IPS-18a (cell line): ENCODE data around the gene EXOC3L1.

Source experiments
- H3K27ac ChIP-seq: one replicate; pipeline ENCODE4 v1.5.1; 2013; ENCODE audit warnings: low read length
- H3K27me3 ChIP-seq: one replicate; pipeline ENCODE4 v1.6.1; 2013; ENCODE audit warnings: mild to moderate bottlenecking, low read length; ENCODE audit not compliant: control insufficient read depth, insufficient read depth
- H3K36me3 ChIP-seq: one replicate; pipeline ENCODE4 v1.6.1; 2013; ENCODE audit warnings: low read depth, low read length; ENCODE audit not compliant: control insufficient read depth
- H3K4me1 ChIP-seq: one replicate; pipeline ENCODE4 v1.6.1; 2013; ENCODE audit warnings: low read depth, low read length; ENCODE audit not compliant: control insufficient read depth
- H3K4me3 ChIP-seq: one replicate; pipeline ENCODE4 v1.5.1; 2013; ENCODE audit warnings: low read length
- H3K9ac ChIP-seq: one replicate; pipeline ENCODE4 v1.6.1; 2013; ENCODE audit warnings: mild to moderate bottlenecking, low read length, moderate library complexity
- H3K9me3 ChIP-seq: one replicate; pipeline ENCODE4 v1.6.1; 2013; ENCODE audit warnings: low read depth, low read length; ENCODE audit not compliant: control insufficient read depth

Gene EXOC3L1

GRCh38 chr16:67212766-67213165, 22.8 kb upstream of the EXOC3L1 start:
- Histone ChIP-seq H3K9me3 (no peaks in the 10 kb centered on the region), H3K4me1 (no peaks in the 10 kb centered on the region), H3K4me3 (no peak overlapping the region), H3K27ac (no peak overlapping the region), H3K9ac (no peak overlapping the region), H3K36me3 (no peaks in the 10 kb centered on the region), H3K27me3 (peaks cover 5% of the 10 kb centered on the region)

GRCh38 chr16:67211674-67212073, 21.7 kb upstream of the EXOC3L1 start:
- Histone ChIP-seq H3K4me3 (no peak overlapping the region), H3K4me1 (no peaks in the 10 kb centered on the region), H3K27ac (no peak overlapping the region), H3K27me3 (peaks cover 5% of the 10 kb centered on the region), H3K9me3 (no peaks in the 10 kb centered on the region), H3K36me3 (no peaks in the 10 kb centered on the region), H3K9ac (no peak overlapping the region)

- H3K9ac ChIP-seq, result no peak overlapping the region
- no peaks in the 10 kb centered on the region for H3K4me1 ChIP-seq
- no peaks in the 10 kb centered on the region for H3K9me3 ChIP-seq
- H3K27ac ChIP-seq, result no peak overlapping the region
- no peaks in the 10 kb centered on the region for H3K36me3 ChIP-seq
- H3K27me3 ChIP-seq, result peaks cover 5% of the 10 kb centered on the region
- no peak overlapping the region for H3K4me3 ChIP-seq
These were observed 20.4 kb upstream of the EXOC3L1 start for GRCh38 chr16:67210069-67210937.

- Histone ChIP-seq H3K27ac (no peak overlapping the region), H3K4me3 (no peak overlapping the region), H3K9ac (no peak overlapping the region), H3K9me3 (no peaks in the 10 kb centered on the region), H3K4me1 (no peaks in the 10 kb centered on the region), H3K36me3 (no peaks in the 10 kb centered on the region), H3K27me3 (peaks cover 5% of the 10 kb centered on the region)
These were observed 19.6 kb upstream of the EXOC3L1 start for GRCh38 chr16:67209565-67209964.

GRCh38 chr16:67208154-67208896, 18.4 kb upstream of the EXOC3L1 start:
- no peak overlapping the region for H3K9ac ChIP-seq
- peaks cover 5% of the 10 kb centered on the region for H3K27me3 ChIP-seq
- H3K4me1 ChIP-seq, result no peaks in the 10 kb centered on the region
- H3K27ac ChIP-seq, result no peak overlapping the region
- H3K4me3 ChIP-seq, result no peak overlapping the region
- H3K9me3 ChIP-seq, result no peaks in the 10 kb centered on the region
- H3K36me3 ChIP-seq, result peaks cover 7% of the 10 kb centered on the region

- H3K9ac ChIP-seq, result no peak overlapping the region
- no peaks in the 10 kb centered on the region for H3K27me3 ChIP-seq
- H3K9me3 ChIP-seq, result no peaks in the 10 kb centered on the region
- no peaks in the 10 kb centered on the region for H3K4me1 ChIP-seq
- no peak overlapping the region for H3K4me3 ChIP-seq
- H3K27ac ChIP-seq, result no peak overlapping the region
- H3K36me3 ChIP-seq, result peaks cover 7% of the 10 kb centered on the region
These were observed 17.5 kb upstream of the EXOC3L1 start for GRCh38 chr16:67207249-67208091.

GRCh38 chr16:67206838-67207248, 16.9 kb upstream of the EXOC3L1 start:
- Histone ChIP-seq H3K4me3 (no peak overlapping the region), H3K27me3 (no peaks in the 10 kb centered on the region), H3K9ac (no peak overlapping the region), H3K4me1 (no peaks in the 10 kb centered on the region), H3K9me3 (no peaks in the 10 kb centered on the region), H3K27ac (no peak overlapping the region), H3K36me3 (peaks cover 7% of the 10 kb centered on the region)

GRCh38 chr16:67206129-67206837, 16.3 kb upstream of the EXOC3L1 start:
- Histone ChIP-seq H3K4me1 (no peaks in the 10 kb centered on the region), H3K36me3 (peaks cover 12% of the 10 kb centered on the region), H3K4me3 (no peak overlapping the region), H3K9ac (no peak overlapping the region), H3K27me3 (no peaks in the 10 kb centered on the region), H3K9me3 (no peaks in the 10 kb centered on the region), H3K27ac (no peak overlapping the region)

- Histone ChIP-seq H3K4me3 (no peak overlapping the region), H3K9me3 (no peaks in the 10 kb centered on the region), H3K9ac (no peak overlapping the region), H3K4me1 (no peaks in the 10 kb centered on the region), H3K27me3 (no peaks in the 10 kb centered on the region), H3K27ac (no peak overlapping the region), H3K36me3 (peaks cover 12% of the 10 kb centered on the region)
These were observed 14.1 kb upstream of the EXOC3L1 start for GRCh38 chr16:67204076-67204475.

- no peaks in the 10 kb centered on the region for H3K9me3 ChIP-seq
- no peak overlapping the region for H3K9ac ChIP-seq
- H3K4me3 ChIP-seq, result no peak overlapping the region
- H3K27ac ChIP-seq, result no peak overlapping the region
- H3K27me3 ChIP-seq, result no peaks in the 10 kb centered on the region
- H3K4me1 ChIP-seq, result no peaks in the 10 kb centered on the region
- peaks cover 12% of the 10 kb centered on the region for H3K36me3 ChIP-seq
These were observed 13.1 kb upstream of the EXOC3L1 start for GRCh38 chr16:67202956-67203493.
